Measurements from ENCODE around the gene CENPE.

GRCh38 chr4:103098756-103099440 lies 99.2 kb downstream of the CENPE start:
- TF ChIP-seq MAX (IDR thresholded peaks at IDR 0.05) (no peak), EGR1 (IDR thresholded peaks at IDR 0.05) (no peak), EP300 (IDR thresholded peaks at IDR 0.05; ENCODE audit: borderline replicate concordance) (no peak), CREB1 (IDR thresholded peaks at IDR 0.05; ENCODE audit: low read depth) (no peak), REST (IDR thresholded peaks at IDR 0.05; ENCODE audit: low read depth) (no peak), FOXM1 (IDR thresholded peaks at IDR 0.05; ENCODE audit: borderline replicate concordance, low read depth) (no peak), TAF1 (IDR thresholded peaks at IDR 0.05; ENCODE audit: low read depth) (no peak), CEBPB (IDR thresholded peaks at IDR 0.05) (no peak)
